ENCODE data around the gene SMIM5. TPM values are rescaled to one million over a fixed set of nuclear protein-coding genes. Genes with fewer than 3 reads are reported as not detected.

SMIM5 gene
- total and polyA plus RNA-seq, 2 donors (not counting 3 experiments of a cell fraction or from before 2014, with no cell fraction given): not detected

GRCh38 chr17:75662511-75662910, 29.3 kb downstream of the SMIM5 start:
- Histone ChIP-seq H3K27me3 (ENCODE audit: control insufficient read depth in 2 of 2, insufficient read depth in 2 of 2, low read length in 2 of 2) (no peaks in the 10 kb centered on the region), H3K79me2 (ENCODE audit: control insufficient read depth, insufficient read depth, low read length) (peaks cover 14% of the 10 kb centered on the region), H3K4me2 (ENCODE audit: insufficient read depth, low read length) (no peak overlapping the region), H3K9ac (replicated peaks; ENCODE audit: extremely low read depth, insufficient read depth, low read length) (no peak overlapping the region), H3K9me1 (replicated peaks; ENCODE audit: control insufficient read depth, extremely low read depth, insufficient read depth, low read length) (no peaks in the 10 kb centered on the region), H3K27ac (ENCODE audit: insufficient read depth, low read depth, low read length) (no peak overlapping the region), H3K9me3 (replicated peaks; ENCODE audit: control insufficient read depth, insufficient read depth, low read length) (no peaks in the 10 kb centered on the region), H2AFZ (ENCODE audit: low read depth, low read length) (no peak overlapping the region), H3K4me1 (ENCODE audit: control insufficient read depth, extremely low read depth, insufficient read depth, low read length) (peaks cover 9% of the 10 kb centered on the region), H3K4me3 (replicated peaks in 1 of 3; ENCODE audit: insufficient read depth in 1 of 3, low read depth in 1 of 3, low read length in 3 of 3) (no peak overlapping the region), H3K36me3 (ENCODE audit: control insufficient read depth in 2 of 2, extremely low read depth in 1 of 2, insufficient read depth in 2 of 2, low read length in 2 of 2) (peaks cover 0 to 14% of the 10 kb centered on the region in 2 experiments), H4K20me1 (replicated peaks; ENCODE audit: control insufficient read depth, extremely low read depth, insufficient read depth, low read length) (no peaks in the 10 kb centered on the region)
- intact Hi-C loops (cut with micrococcal nuclease) (no loop called here), dilution Hi-C loops (cut with MboI; ENCODE audit: extremely low pct_ligation_motif_present, low sequenced_read_pairs) (no loop called here)
- POLR2A ChIA-PET: no interaction called here
- FAIRE-seq (no peak), DNase-seq (ENCODE audit: low read depth, low spot score) (no peak)
- CTCF ChIA-PET: interaction anchor here (1.1 to 2.5 kb wide), 4 partner anchors 11 to 86 kb away, joined by 3 to 8 read pairs (median 6); partner anchors contain the start of gene SMIM5
- no TSS peak for BruUV-seq (replicated peaks)
- TF ChIP-seq FOS (IDR thresholded peaks at IDR 0.05; ENCODE audit: borderline replicate concordance, insufficient read depth, low read length) (no peak), MAX (IDR thresholded peaks at IDR 0.05; ENCODE audit: insufficient read depth, insufficient read length) (no peak), JUN (IDR thresholded peaks at IDR 0.05; ENCODE audit: borderline replicate concordance, insufficient read depth, insufficient read length, low read depth) (no peak), MYC (IDR thresholded peaks at IDR 0.05; ENCODE audit: low read depth, low read length) (no peak), EZH2 (IDR thresholded peaks at IDR 0.05; ENCODE audit: borderline replicate concordance, low read depth, low read length, severe bottlenecking) (no peak), POLR2A (IDR thresholded peaks at IDR 0.05; ENCODE audit: low read depth, low read length) (no peak), CTCF (IDR thresholded peaks at IDR 0.05; ENCODE audit: extremely low read depth in 1 of 2, insufficient read depth in 1 of 2, low read depth in 1 of 2, low read length in 2 of 2) (no peak), POLR2AphosphoS5 (IDR thresholded peaks at IDR 0.05; ENCODE audit: insufficient read depth, low read depth, low read length) (no peak)
